HL-60 (cell line): ENCODE measurements around the gene SNX10.

ENCODE experiments used
- DNase-seq, 2 experiments: peaks; one replicate each; pipeline ENCODE4 v3.0.0-alpha.2; 2010 to 2020; ENCODE audit warnings: low read depth in 1 of 2, low spot score in 1 of 2
- H3K27ac ChIP-seq: fragments of 250-450 bp; sonication (Bioruptor Pico); replicated peaks from 2 replicates; pipeline ENCODE4 v1.5.1; 2020; ENCODE audit warnings: mild to moderate bottlenecking, moderate library complexity
- H3K27me3 ChIP-seq: fragments of 250-450 bp; sonication (Bioruptor Pico); 2 replicates; pipeline ENCODE4 v1.5.1; 2021; ENCODE audit warnings: mild to moderate bottlenecking, moderate library complexity; ENCODE audit not compliant: insufficient read depth, poor library complexity, severe bottlenecking
- H3K4me3 ChIP-seq: replicated peaks from 2 replicates; pipeline ENCODE4 v1.5.1; 2011; ENCODE audit warnings: mild to moderate bottlenecking, control low read depth, low read length; ENCODE audit not compliant: insufficient read depth
- GABPA ChIP-seq: IDR thresholded peaks from 2 replicates; pipeline ENCODE4 v1.6.1; 2012; ENCODE audit warnings: low read depth
- POLR2AphosphoS5 ChIP-seq: IDR thresholded peaks from 2 replicates; pipeline ENCODE4 v1.6.1; 2012; ENCODE audit warnings: low read depth
- SPI1 ChIP-seq: IDR thresholded peaks from 2 replicates; pipeline ENCODE4 v1.6.1; 2012; ENCODE audit warnings: low read depth, mild to moderate bottlenecking, borderline replicate concordance
- TF ChIP-seq, protein P1 (sequence below): IDR thresholded peaks from 2 replicates; pipeline ENCODE4 v1.6.1; 2012; ENCODE audit warnings: low read depth; ENCODE audit not compliant: insufficient replicate concordance
- TF ChIP-seq, protein P2 (sequence below): IDR thresholded peaks from one replicate; pipeline ENCODE4 v1.5.1; 2011; ENCODE audit warnings: low read length, control low read depth, inconsistent platforms; ENCODE audit not compliant: insufficient read depth

The SNX10 gene

DNA sequence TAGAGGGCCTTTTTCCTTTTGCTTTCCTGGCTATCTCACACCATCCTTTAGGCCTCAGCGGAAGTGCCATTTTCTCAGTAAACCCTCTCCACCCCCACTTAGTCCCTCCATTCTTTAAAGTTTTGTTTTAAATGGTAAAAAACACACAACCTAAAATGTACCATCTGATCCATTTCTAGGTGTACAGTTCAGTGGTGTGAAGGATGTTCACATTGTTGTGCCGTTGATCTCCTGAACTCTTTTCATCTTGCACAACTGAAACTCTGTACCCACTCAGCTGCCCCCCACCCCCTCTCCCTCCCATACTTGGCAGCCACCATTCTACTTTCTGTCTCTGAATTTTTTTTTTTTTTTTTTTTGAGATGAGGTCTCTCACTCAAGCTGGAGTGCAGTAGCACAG, 52.2 kb downstream of the SNX10 start:
- no peak overlapping the region for H3K4me3 ChIP-seq
- DNase-seq: no peak
- no peak overlapping the region for H3K27ac ChIP-seq
- no peak for TF ChIP-seq POLR2AphosphoS5
- TF ChIP-seq GABPA: no peak
- no peak for TF ChIP-seq SPI1
- TF ChIP-seq, protein P1, sequence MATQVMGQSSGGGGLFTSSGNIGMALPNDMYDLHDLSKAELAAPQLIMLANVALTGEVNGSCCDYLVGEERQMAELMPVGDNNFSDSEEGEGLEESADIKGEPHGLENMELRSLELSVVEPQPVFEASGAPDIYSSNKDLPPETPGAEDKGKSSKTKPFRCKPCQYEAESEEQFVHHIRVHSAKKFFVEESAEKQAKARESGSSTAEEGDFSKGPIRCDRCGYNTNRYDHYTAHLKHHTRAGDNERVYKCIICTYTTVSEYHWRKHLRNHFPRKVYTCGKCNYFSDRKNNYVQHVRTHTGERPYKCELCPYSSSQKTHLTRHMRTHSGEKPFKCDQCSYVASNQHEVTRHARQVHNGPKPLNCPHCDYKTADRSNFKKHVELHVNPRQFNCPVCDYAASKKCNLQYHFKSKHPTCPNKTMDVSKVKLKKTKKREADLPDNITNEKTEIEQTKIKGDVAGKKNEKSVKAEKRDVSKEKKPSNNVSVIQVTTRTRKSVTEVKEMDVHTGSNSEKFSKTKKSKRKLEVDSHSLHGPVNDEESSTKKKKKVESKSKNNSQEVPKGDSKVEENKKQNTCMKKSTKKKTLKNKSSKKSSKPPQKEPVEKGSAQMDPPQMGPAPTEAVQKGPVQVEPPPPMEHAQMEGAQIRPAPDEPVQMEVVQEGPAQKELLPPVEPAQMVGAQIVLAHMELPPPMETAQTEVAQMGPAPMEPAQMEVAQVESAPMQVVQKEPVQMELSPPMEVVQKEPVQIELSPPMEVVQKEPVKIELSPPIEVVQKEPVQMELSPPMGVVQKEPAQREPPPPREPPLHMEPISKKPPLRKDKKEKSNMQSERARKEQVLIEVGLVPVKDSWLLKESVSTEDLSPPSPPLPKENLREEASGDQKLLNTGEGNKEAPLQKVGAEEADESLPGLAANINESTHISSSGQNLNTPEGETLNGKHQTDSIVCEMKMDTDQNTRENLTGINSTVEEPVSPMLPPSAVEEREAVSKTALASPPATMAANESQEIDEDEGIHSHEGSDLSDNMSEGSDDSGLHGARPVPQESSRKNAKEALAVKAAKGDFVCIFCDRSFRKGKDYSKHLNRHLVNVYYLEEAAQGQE: no peak
- TF ChIP-seq, protein P2, sequence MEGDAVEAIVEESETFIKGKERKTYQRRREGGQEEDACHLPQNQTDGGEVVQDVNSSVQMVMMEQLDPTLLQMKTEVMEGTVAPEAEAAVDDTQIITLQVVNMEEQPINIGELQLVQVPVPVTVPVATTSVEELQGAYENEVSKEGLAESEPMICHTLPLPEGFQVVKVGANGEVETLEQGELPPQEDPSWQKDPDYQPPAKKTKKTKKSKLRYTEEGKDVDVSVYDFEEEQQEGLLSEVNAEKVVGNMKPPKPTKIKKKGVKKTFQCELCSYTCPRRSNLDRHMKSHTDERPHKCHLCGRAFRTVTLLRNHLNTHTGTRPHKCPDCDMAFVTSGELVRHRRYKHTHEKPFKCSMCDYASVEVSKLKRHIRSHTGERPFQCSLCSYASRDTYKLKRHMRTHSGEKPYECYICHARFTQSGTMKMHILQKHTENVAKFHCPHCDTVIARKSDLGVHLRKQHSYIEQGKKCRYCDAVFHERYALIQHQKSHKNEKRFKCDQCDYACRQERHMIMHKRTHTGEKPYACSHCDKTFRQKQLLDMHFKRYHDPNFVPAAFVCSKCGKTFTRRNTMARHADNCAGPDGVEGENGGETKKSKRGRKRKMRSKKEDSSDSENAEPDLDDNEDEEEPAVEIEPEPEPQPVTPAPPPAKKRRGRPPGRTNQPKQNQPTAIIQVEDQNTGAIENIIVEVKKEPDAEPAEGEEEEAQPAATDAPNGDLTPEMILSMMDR: no peak
- H3K27me3 ChIP-seq: no peaks in the 10 kb centered on the region

DNA sequence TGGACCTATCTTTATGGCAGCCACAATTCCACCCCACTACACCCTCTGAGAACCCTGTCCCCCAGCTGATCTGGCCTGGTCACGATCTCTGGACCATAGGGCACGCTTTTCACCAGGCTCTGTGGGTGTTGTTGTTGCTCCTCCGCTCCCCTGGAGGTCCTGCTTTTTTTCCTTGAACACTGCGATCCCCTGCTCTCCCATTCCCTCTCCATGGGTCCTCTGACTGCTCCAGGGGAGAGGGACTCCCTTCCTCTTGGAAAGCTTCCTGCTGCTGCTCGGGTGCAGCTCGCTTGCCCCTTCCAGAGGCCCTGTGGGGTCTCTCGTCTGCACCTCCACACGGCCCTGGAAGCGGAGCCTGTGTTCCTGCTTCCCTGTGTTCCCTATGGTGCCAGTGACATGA, 53.5 kb downstream of the SNX10 start:
- Histone ChIP-seq H3K27ac (no peak overlapping the region), H3K27me3 (no peaks in the 10 kb centered on the region), H3K4me3 (no peak overlapping the region)
- TF ChIP-seq, protein P1: no peak
- TF ChIP-seq POLR2AphosphoS5: no peak
- no peak for TF ChIP-seq GABPA
- TF ChIP-seq, protein P2: no peak
- no peak for TF ChIP-seq SPI1
- no peak for DNase-seq

DNA sequence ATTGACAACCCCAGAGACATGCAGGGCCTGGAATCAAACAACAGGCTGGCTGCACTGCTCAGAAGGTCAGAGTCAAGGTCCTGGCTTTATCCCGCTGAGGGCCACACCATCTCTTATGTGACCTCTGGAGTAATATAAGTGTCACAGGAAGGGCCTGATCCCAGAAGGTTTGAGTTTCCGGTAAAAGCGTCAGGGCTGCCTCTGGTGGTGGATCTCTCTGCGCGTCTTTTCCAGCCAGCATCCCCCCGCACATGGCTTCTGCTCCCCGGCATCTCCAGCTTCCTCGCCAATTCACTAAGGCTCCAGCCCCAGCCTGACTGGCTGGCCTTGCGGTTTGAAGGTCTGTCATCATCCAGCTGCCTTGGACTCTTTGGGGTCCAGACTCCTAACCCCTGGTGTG, 54.2 kb downstream of the SNX10 start:
- no peaks in the 10 kb centered on the region for H3K27me3 ChIP-seq
- no peak overlapping the region for H3K4me3 ChIP-seq
- no peak overlapping the region for H3K27ac ChIP-seq
- TF ChIP-seq GABPA: no peak
- no peak for TF ChIP-seq SPI1
- TF ChIP-seq, protein P1: no peak
- no peak for TF ChIP-seq POLR2AphosphoS5
- TF ChIP-seq, protein P2: no peak
- no peak for DNase-seq
